ENCODE results near the gene ANKS6. TPM values are rescaled to one million over a fixed set of nuclear protein-coding genes. Genes with fewer than 3 reads are reported as not detected.

ANKS6 gene
- total RNA-seq, 1 experiment from 2014 or later: 21.1 TPM

DNA sequence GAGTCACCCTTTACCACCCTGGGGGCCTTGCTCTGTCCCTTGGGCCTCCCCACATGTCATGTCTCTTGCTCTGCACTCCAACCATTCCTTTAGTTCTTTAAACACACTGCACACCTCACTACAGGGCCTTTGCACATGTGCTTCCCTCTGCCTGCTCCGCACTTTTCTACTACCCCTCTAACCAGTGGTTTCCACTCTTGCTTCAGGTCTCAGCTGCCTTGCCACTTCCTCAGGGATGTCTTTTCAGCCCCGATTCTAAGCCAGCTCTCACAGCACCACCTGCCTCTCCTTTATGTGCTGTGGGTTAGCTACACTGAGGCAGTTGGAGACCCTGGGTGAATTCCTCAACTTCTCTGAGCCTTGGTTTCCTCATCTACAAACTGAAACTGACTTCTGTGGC lies 53.0 kb downstream of the ANKS6 start:
- no peak overlapping the region for H3K4me3 ChIP-seq (ENCODE audit: low read depth, low read length)
- Mint-ChIP-seq H3K4me1 (ENCODE audit: low read depth, unreplicated experiment) (no peaks in the 10 kb centered on the region), H3K4me3 (ENCODE audit: unreplicated experiment) (no peak overlapping the region), H3K27ac (ENCODE audit: unreplicated experiment) (no peak overlapping the region), H3K27me3 (ENCODE audit: insufficient read depth, unreplicated experiment) (no peaks in the 10 kb centered on the region), H3K36me3 (ENCODE audit: insufficient read depth, unreplicated experiment) (no peaks in the 10 kb centered on the region), H3K9me3 (ENCODE audit: unreplicated experiment) (no peaks in the 10 kb centered on the region)
- DNase-seq: no peak
- H3K4me1 ChIP-seq: no peaks in the 10 kb centered on the region
- H3K9me3 ChIP-seq: no peaks in the 10 kb centered on the region
- no peaks in the 10 kb centered on the region for H3K27me3 ChIP-seq (replicated peaks; ENCODE audit: control insufficient read depth, insufficient read depth, low read length)
- no peaks in the 10 kb centered on the region for H3K36me3 ChIP-seq (ENCODE audit: control insufficient read depth, insufficient read depth, low read length)
- intact Hi-C loops (cut with micrococcal nuclease; ENCODE audit: unreplicated experiment): no loop called here
- BruUV-seq (replicated peaks): no TSS peak
- TF ChIP-seq CTCF (IDR thresholded peaks at IDR 0.05; ENCODE audit: insufficient read depth in 1 of 2, low read depth in 1 of 2, low read length in 1 of 2, severe bottlenecking in 1 of 2, unreplicated experiment in 1 of 2): no peak
- POLR2A ChIA-PET: no interaction called here
- CTCF ChIA-PET: no interaction called here

- no peaks in the 10 kb centered on the region for H3K36me3 Mint-ChIP-seq (ENCODE audit: insufficient read depth, unreplicated experiment)
- Histone ChIP-seq H3K9me3 (no peaks in the 10 kb centered on the region), H3K27me3 (replicated peaks; ENCODE audit: control insufficient read depth, insufficient read depth, low read length) (no peaks in the 10 kb centered on the region), H3K4me3 (ENCODE audit: low read depth, low read length) (no peak overlapping the region), H3K36me3 (ENCODE audit: control insufficient read depth, insufficient read depth, low read length) (no peaks in the 10 kb centered on the region), H3K4me1 (no peaks in the 10 kb centered on the region)
- ChIA-PET POLR2A (no interaction called here), CTCF (no interaction called here)
- intact Hi-C loops (cut with micrococcal nuclease; ENCODE audit: unreplicated experiment): no loop called here
- no TSS peak for BruUV-seq (replicated peaks)
- no peaks in the 10 kb centered on the region for H3K4me1 Mint-ChIP-seq (ENCODE audit: low read depth, unreplicated experiment)
- no peak overlapping the region for H3K4me3 Mint-ChIP-seq (ENCODE audit: unreplicated experiment)
- no peak for DNase-seq
- no peak for TF ChIP-seq CTCF (IDR thresholded peaks at IDR 0.05; ENCODE audit: insufficient read depth in 1 of 2, low read depth in 1 of 2, low read length in 1 of 2, severe bottlenecking in 1 of 2, unreplicated experiment in 1 of 2)
- H3K27ac Mint-ChIP-seq (ENCODE audit: unreplicated experiment): no peak overlapping the region
- H3K9me3 Mint-ChIP-seq (ENCODE audit: unreplicated experiment): no peaks in the 10 kb centered on the region
- H3K27me3 Mint-ChIP-seq (ENCODE audit: insufficient read depth, unreplicated experiment): no peaks in the 10 kb centered on the region
These were observed 53.8 kb downstream of the ANKS6 start for GRCh38 chr9:98742325-98743280.

DNA sequence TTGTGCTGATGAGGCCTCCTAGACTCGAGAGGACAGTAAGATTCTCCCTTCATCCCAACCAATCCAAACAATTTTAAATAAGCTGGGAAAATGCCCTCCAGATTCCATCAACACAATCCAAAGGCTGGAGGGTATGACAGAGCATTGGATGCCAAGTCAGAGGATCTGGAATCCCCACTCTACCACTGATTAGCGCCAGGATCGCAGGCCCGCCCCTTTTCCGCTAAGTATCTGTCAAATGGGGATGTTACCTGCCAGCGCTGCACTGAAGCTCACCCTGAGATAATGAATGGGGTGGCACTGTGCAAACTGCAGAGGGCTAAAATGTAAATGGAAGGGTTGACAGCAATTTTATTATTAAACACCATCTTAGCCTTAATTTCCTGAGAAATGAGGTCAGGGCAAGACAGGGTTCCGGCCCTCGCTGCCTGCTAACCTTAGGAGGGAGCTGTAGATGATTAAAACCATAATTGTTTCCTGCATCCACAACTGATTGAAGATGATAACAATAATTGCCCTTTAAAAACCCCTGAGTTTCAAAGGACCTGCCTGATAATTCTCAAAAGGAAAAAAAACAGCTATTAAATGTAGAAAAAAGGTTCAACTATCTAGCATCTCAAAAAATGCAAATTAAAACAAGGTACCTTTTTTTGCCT lies 56.0 kb downstream of the ANKS6 start:
- Histone ChIP-seq H3K36me3 (ENCODE audit: control insufficient read depth, insufficient read depth, low read length) (0 out of 2 replicates have a peak, but pooled peaks cover 1% of the 10 kb centered on the region), H3K27me3 (replicated peaks; ENCODE audit: control insufficient read depth, insufficient read depth, low read length) (no peaks in the 10 kb centered on the region), H3K4me3 (ENCODE audit: low read depth, low read length) (no peak overlapping the region), H3K9me3 (no peaks in the 10 kb centered on the region), H3K4me1 (no peaks in the 10 kb centered on the region)
- intact Hi-C loops (cut with micrococcal nuclease; ENCODE audit: unreplicated experiment): no loop called here
- Mint-ChIP-seq H3K27me3 (ENCODE audit: insufficient read depth, unreplicated experiment) (no peaks in the 10 kb centered on the region), H3K27ac (ENCODE audit: unreplicated experiment) (no peak overlapping the region), H3K9me3 (ENCODE audit: unreplicated experiment) (no peaks in the 10 kb centered on the region), H3K36me3 (ENCODE audit: insufficient read depth, unreplicated experiment) (no peaks in the 10 kb centered on the region), H3K4me1 (ENCODE audit: low read depth, unreplicated experiment) (no peaks in the 10 kb centered on the region), H3K4me3 (ENCODE audit: unreplicated experiment) (no peak overlapping the region)
- ChIA-PET CTCF (no interaction called here), POLR2A (no interaction called here)
- no peak for DNase-seq
- BruUV-seq (replicated peaks): no TSS peak
- TF ChIP-seq CTCF (IDR thresholded peaks at IDR 0.05; ENCODE audit: insufficient read depth in 1 of 2, low read depth in 1 of 2, low read length in 1 of 2, severe bottlenecking in 1 of 2, unreplicated experiment in 1 of 2): no peak

Measured in Caco-2 (cell line).